Cardiac fibroblast (primary cell): ENCODE data around the gene ACR.
A peak's percentile ranks its signal among the peaks of the same experiment; 100 is the strongest.
"Not testable (repeated sequence)": the region's sequence is repeated elsewhere in the genome, so short reads cannot be mapped to it uniquely, and the experiment has no call there.

Experiments used
- DNase-seq, 2 donors: peaks; one replicate each; pipeline versions ENCODE4 v3.0.0 to v3.0.0-alpha.2; 2010; ENCODE audit warnings: low read depth in 2 of 2
- H3K4me3 ChIP-seq, 2 donors: replicated peaks in 1 of 2; 1 replicate in 1 of 2; 2 replicates in 1 of 2; pipeline ENCODE4 v1.5.1; 2011; ENCODE audit warnings: low read depth in 2 of 2, low read length in 2 of 2, mild to moderate bottlenecking in 2 of 2, moderate library complexity in 1 of 2
- CTCF ChIP-seq: IDR thresholded peaks from one replicate; pipeline ENCODE4 v1.5.1; 2011; ENCODE audit warnings: low read depth, mild to moderate bottlenecking, low read length, inconsistent platforms

ACR gene

GRCh38 chr22:50775132-50775531 is 37.1 kb downstream of the ACR start:
- peak; percentile 45 to 49 for DNase-seq
- H3K4me3 ChIP-seq: not testable (repeated sequence)

GRCh38 chr22:50777631-50778030 is 39.6 kb downstream of the ACR start:
- not testable (repeated sequence) for DNase-seq, H3K4me3 ChIP-seq

More at GRCh38 chr22:50775132-50775531, 37.1 kb downstream of the ACR start:
- TF ChIP-seq CTCF: peak; percentile 47

- not testable (repeated sequence) for H3K4me3 ChIP-seq, DNase-seq
Observed at GRCh38 chr22:50780244-50780643, 42.2 kb downstream of the ACR start.

GRCh38 chr22:50782253-50782652 is 44.2 kb downstream of the ACR start:
- DNase-seq, H3K4me3 ChIP-seq: not testable (repeated sequence)

DNA sequence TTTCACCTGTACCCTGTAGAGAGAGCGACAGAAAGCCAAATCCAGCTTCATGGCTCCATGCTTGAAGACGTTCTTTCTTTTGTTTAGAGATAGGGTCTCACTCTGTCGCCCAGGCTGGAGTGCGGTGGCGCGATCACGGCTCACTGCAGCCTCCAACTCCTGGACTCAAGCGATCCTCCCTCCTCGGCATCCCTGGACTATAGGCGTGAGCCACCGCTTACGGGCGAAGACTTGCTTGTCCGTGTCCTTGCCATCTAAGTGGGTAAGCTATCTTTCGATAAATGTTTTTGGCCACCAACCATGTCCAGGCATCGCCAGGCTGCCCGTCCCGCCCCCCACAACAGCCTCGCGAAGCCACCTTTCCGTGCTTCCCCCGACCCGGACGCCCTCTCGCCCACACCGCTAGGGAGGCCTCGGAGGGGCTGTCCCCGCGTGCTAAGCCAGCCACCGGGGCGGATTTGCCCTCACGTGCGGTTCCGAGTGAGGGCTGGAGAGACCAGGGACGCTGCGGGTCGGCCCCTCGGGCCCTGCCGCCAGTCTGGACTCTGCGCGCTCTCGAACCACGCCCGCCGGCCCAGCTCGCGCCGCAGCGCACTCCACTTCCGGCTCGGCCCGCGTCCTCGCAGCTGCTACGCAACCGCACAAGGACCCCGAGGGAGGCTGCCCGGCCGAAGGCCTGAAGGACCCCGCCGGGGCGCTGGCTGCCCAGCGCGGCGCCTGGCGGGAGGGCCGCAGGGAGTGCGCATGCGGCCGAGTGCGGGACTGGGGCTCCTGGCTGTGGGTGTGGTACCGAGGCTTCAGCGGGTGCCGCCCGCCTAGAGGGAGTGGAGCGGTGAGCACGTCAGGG is 45.3 kb downstream of the ACR start, which contains the start of gene RABL2B:
Gene RABL2B, minus strand, starts transcription at position 604 of the 847 bp plus-strand sequence. CDS start 1,342 bp downstream, outside the sequence.
- peak; percentile 87 to 90 for DNase-seq
- peak within 1 kb of the TSS; percentile 56 to 58 for H3K4me3 ChIP-seq

DNA sequence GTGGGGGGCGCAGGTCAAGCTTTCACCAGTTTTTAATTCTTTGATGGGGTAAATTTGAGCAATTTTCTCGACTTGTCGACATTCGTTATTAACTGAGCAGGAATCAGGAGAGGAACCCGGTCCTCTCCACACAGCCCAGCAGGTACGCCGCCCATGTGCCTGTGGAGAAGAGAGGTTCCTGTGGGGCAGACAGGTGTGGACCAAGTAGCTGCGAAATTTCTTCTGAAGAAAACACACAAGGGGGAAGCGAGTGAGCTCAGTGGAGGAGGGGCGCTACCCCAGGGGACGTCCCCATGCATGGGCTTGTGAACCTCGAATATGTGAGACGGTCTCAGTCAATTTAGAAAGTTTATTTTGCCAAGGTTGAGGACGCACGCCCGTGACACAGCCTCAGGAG is 45.9 kb downstream of the ACR start:
- not testable (repeated sequence) for DNase-seq
- H3K4me3 ChIP-seq: peak overlapping the region; percentile 50 to 57

DNA sequence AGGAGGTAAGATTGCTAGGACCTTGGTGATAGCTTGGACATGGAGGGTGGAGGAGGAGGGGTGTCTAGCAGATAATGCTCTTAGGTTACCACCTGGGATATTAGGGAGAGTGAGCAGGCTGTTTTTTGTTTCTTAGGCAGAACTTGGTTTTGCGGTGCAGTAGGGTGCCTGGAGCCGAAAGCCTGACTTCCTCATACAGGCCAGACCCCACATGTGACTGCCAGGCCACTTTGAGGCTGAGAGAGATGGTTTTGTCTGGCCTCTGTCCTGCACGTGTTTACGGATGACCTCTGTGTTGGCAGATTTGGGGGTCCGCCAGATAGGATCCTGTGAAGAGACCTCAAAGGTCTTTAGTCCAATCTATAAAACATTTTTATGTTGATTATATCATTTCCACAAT is 47.3 kb downstream of the ACR start:
- not testable (repeated sequence) for H3K4me3 ChIP-seq, DNase-seq

GRCh38 chr22:50786936-50787335 is 48.9 kb downstream of the ACR start:
- not testable (repeated sequence) for H3K4me3 ChIP-seq, DNase-seq
